Aorta (tissue), 5 donors: ENCODE results near the gene TBCD. TPM values are rescaled to one million over a fixed set of nuclear protein-coding genes. Genes with fewer than 3 reads are reported as not detected.

Source experiments
- ATAC-seq: fragments of 200-7000 bp; cut with Tn5 transposase; one replicate; pipeline ENCODE4 v1.9.1; 2022; ENCODE audit warnings: moderate library complexity; ENCODE audit not compliant: low FRiP score
- DNase-seq, 2 donors: peaks; one replicate each; pipeline ENCODE4 v3.0.0-alpha.2; 2020
- H3K27ac ChIP-seq, 2 donors: one replicate each; pipeline ENCODE4 v1.5.1; 2013; ENCODE audit warnings: low read length in 2 of 2, mild to moderate bottlenecking in 2 of 2, moderate library complexity in 2 of 2, control low read depth in 1 of 2, inconsistent platforms in 1 of 2, low read depth in 1 of 2
- H3K27me3 ChIP-seq, 2 donors: one replicate each; pipeline ENCODE4 v1.6.1; 2013; ENCODE audit warnings: control low read depth in 1 of 2, low read length in 1 of 2, mild to moderate bottlenecking in 1 of 2, moderate library complexity in 1 of 2; ENCODE audit not compliant: insufficient read depth in 2 of 2, control insufficient read depth in 1 of 2
- H3K36me3 ChIP-seq, 2 donors: one replicate each; pipeline ENCODE4 v1.6.1; 2013; ENCODE audit warnings: control low read depth in 1 of 2, low read length in 1 of 2, mild to moderate bottlenecking in 1 of 2; ENCODE audit not compliant: insufficient read depth in 2 of 2, control insufficient read depth in 1 of 2
- H3K4me1 ChIP-seq, 2 donors: one replicate each; pipeline ENCODE4 v1.6.1; 2013; ENCODE audit warnings: low read length in 2 of 2, control low read depth in 1 of 2, mild to moderate bottlenecking in 1 of 2, moderate library complexity in 1 of 2; ENCODE audit not compliant: insufficient read depth in 2 of 2, control insufficient read depth in 1 of 2
- H3K4me3 ChIP-seq, 2 donors: one replicate each; pipeline ENCODE4 v1.5.1; 2013; ENCODE audit warnings: low read length in 2 of 2, control low read depth in 1 of 2, mild to moderate bottlenecking in 1 of 2
- H3K9me3 ChIP-seq: one replicate; pipeline ENCODE4 v1.6.1; 2013; ENCODE audit warnings: mild to moderate bottlenecking, low read length; ENCODE audit not compliant: control insufficient read depth
- WGBS, 2 donors: extraction: QIAGEN DNeasy Blood & Tissue Kit; methylation state at CpG; one replicate each; pipeline ENCODE4 v1.1.7; 2013; 5-methylcytosine and 5-hydroxymethylcytosine counted together
- intact Hi-C, 2 donors: fragments of 100-400 bp; cut with DNase I; formaldehyde crosslinking; loops; one replicate each; pipeline versions ENCODE4 v1.14.2 to v1.15.0; 2022
- polyA plus RNA-seq, 2 donors: library from polyadenylated mRNA; stranded (reverse); fragments of 200-250 nt; gene quantifications; one replicate each; pipeline ENCODE4 v1.2.3, GENCODE V29; 2013
- total RNA-seq, 2 donors: library from RNA; stranded (reverse); fragmentation: NEBNext Ultra II Directional; extraction: Animal tissue kit (Norgen Biotek cat#: 25700); gene quantifications; one replicate each; pipeline ENCODE4 v1.2.1, GENCODE V29; 2021
- donor health status: healthy with polysubstance abuse.
- donor health status: Bipolar disorder and iron deficiency.
- donor health status: DM: no; HTN: no; CAD: no.
- donor health status: DM: no; HTN: no; CAD: no.
- donor health status: DM: yes; HTN: yes; CAD: no.

Gene TBCD
- total and polyA plus RNA-seq, 4 donors = 20.0 to 182 (median 111) TPM

- Histone ChIP-seq H3K36me3 (no peaks in the 10 kb centered on the region), H3K9me3 (no peaks in the 10 kb centered on the region), H3K4me3 (no peak overlapping the region), H3K27me3 (no peaks in the 10 kb centered on the region), H3K4me1 (no peaks in the 10 kb centered on the region), H3K27ac (no peak overlapping the region)
- no peak for ATAC-seq
- WGBS, 2 donors = 78 to 79% methylated on average over 12 of the region's 12 CpGs
- DNase-seq = peak in 1 of 2 donors; percentile 42
- intact Hi-C loops = loop anchor here in 1 of 2 donors (5.0 kb wide), 1 partner anchor 128 kb away; no protein-coding TSS in a partner anchor
These were observed 158.2 kb downstream of the TBCD start for GRCh38 chr17:82910041-82910481.

- no peaks in the 10 kb centered on the region for H3K36me3 ChIP-seq
These were observed 158.9 kb downstream of the TBCD start for GRCh38 chr17:82910770-82911169.

DNA sequence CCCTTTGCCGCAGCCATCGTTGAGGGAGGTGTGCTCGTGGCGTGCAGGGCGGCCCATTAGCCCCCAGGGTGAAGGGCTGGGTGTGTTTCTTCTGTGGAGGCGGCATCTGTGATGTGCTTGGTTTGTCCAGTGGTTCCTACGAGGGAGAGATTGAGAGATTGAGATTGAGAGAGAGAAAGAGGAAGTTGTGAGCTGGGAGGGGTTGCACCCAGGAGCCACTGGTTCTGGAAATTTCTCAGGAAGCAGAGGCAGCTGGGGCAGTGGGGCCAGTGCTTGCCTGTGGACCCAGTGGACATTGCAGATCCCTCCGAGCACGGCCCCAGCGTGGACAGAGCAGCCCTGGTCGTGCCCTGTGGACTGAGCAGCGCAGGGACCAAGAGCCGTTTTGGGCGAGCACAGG, 160.0 kb downstream of the TBCD start:
- Histone ChIP-seq H3K4me3 (no peak overlapping the region), H3K36me3 (no peaks in the 10 kb centered on the region), H3K9me3 (no peaks in the 10 kb centered on the region), H3K27me3 (no peaks in the 10 kb centered on the region), H3K27ac (no peak overlapping the region), H3K4me1 (no peaks in the 10 kb centered on the region)
- WGBS, 2 donors = 82 to 89% methylated on average over 14 of the region's 14 CpGs
- intact Hi-C loops = loop anchor here in 1 of 2 donors (5.0 kb wide), 1 partner anchor 130 kb away; no protein-coding TSS in a partner anchor
- DNase-seq (peak in 1 of 2 donors; percentile 59), ATAC-seq (no peak)

More at GRCh38 chr17:82910770-82911169, 158.9 kb downstream of the TBCD start:
- Histone ChIP-seq H3K27ac (no peak overlapping the region), H3K9me3 (no peaks in the 10 kb centered on the region), H3K4me3 (no peak overlapping the region), H3K27me3 (no peaks in the 10 kb centered on the region), H3K4me1 (no peaks in the 10 kb centered on the region)
- intact Hi-C loops = loop anchor here in 1 of 2 donors (5.0 kb wide), 1 partner anchor 128 kb away; no protein-coding TSS in a partner anchor
- WGBS, 2 donors = 83 to 84% methylated on average over 9 of the region's 9 CpGs
- no peak for ATAC-seq
- DNase-seq = peak in 1 of 2 donors; percentile 36

- intact Hi-C loops = loop anchor here in 1 of 2 donors (5.0 kb wide), 1 partner anchor 130 kb away; no protein-coding TSS in a partner anchor
- Histone ChIP-seq H3K4me3 (no peak overlapping the region), H3K27me3 (no peaks in the 10 kb centered on the region), H3K27ac (no peak overlapping the region), H3K9me3 (no peaks in the 10 kb centered on the region), H3K36me3 (no peaks in the 10 kb centered on the region), H3K4me1 (no peaks in the 10 kb centered on the region)
- ATAC-seq (no peak), DNase-seq (peak in 1 of 2 donors; percentile 44)
- 82 to 87% methylated on average over 20 of the region's 20 CpGs for WGBS, 2 donors
These were observed 160.7 kb downstream of the TBCD start for GRCh38 chr17:82912484-82913089.

GRCh38 chr17:82913304-82914043, 161.6 kb downstream of the TBCD start:
- no peak overlapping the region for H3K27ac ChIP-seq
- no peaks in the 10 kb centered on the region for H3K9me3 ChIP-seq
- DNase-seq (peak in 1 of 2 donors; percentile 43), ATAC-seq (peak; percentile 36)
- no peaks in the 10 kb centered on the region for H3K36me3 ChIP-seq
- no peaks in the 10 kb centered on the region for H3K27me3 ChIP-seq
- 94% methylated on average over 44 of the region's 44 CpGs for WGBS, 2 donors
- no peaks in the 10 kb centered on the region for H3K4me1 ChIP-seq
- intact Hi-C loops = loop anchor here in 1 of 2 donors (5.0 kb wide), 1 partner anchor 131 kb away; no protein-coding TSS in a partner anchor
- H3K4me3 ChIP-seq = no peak overlapping the region

GRCh38 chr17:82914375-82914774, 162.5 kb downstream of the TBCD start:
- Histone ChIP-seq H3K36me3 (no peaks in the 10 kb centered on the region), H3K4me3 (no peak overlapping the region), H3K9me3 (no peaks in the 10 kb centered on the region), H3K4me1 (no peaks in the 10 kb centered on the region), H3K27ac (no peak overlapping the region), H3K27me3 (no peaks in the 10 kb centered on the region)
- 66 to 74% methylated on average over 19 of the region's 19 CpGs for WGBS, 2 donors
- no peak for ATAC-seq
- intact Hi-C loops = loop anchor here in 1 of 2 donors (5.0 kb wide), 1 partner anchor 132 kb away; no protein-coding TSS in a partner anchor
- peak in 1 of 2 donors; percentile 22 for DNase-seq

DNA sequence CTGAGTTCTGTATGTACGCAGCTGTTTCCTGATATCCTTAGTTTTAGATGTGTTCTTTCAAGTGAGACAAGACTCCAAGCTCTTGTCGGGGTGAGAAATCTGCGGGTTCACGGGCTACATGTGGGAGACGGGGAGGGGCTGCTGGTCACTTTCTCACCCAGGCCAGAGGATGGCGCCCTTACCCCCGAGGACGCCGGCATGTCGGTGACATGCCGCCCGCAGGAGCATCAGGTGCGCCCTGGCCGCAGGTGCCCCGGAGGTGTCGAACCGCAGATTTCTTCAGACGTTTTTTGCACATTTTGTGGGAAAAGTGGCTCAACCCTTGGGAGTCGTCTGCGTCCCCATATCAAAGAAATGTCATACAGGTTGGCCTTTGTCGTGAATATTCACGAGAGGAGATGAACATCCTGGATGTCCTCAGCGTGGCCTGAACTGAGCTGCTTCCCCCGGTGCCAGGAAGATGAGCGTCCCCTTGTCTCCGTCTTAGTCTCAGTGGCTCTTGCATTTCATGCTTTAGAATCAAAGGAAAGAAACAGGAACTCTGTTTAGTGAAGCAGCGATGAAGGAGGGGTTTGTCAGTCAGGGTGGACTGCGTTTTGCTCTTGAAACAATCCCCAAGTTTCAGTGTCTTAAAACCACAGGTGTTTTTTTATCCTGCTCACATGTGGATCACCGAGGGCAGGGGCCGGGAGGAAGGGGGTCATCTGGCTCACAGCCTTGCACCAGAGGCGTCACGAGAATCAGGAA, 163.3 kb downstream of the TBCD start:
- Histone ChIP-seq H3K4me3 (no peak overlapping the region), H3K27ac (no peak overlapping the region), H3K4me1 (no peaks in the 10 kb centered on the region), H3K9me3 (no peaks in the 10 kb centered on the region), H3K36me3 (no peaks in the 10 kb centered on the region), H3K27me3 (no peaks in the 10 kb centered on the region)
- WGBS, 2 donors = 94 to 95% methylated on average over 32 of the region's 32 CpGs
- intact Hi-C loops = no loop called here
- peak in 1 of 2 donors; percentile 10 for DNase-seq
- no peak for ATAC-seq

GRCh38 chr17:82915757-82916027, 163.8 kb downstream of the TBCD start:
- ATAC-seq = no peak
- intact Hi-C loops = no loop called here
- Histone ChIP-seq H3K36me3 (no peaks in the 10 kb centered on the region), H3K4me3 (no peak overlapping the region), H3K4me1 (no peaks in the 10 kb centered on the region), H3K27ac (no peak overlapping the region), H3K9me3 (no peaks in the 10 kb centered on the region), H3K27me3 (no peaks in the 10 kb centered on the region)
- DNase-seq = no peak
- WGBS, 2 donors = 93 to 95% methylated on average over 11 of the region's 11 CpGs
